T-helper 2 cell treated with Interferon-gamma antibody and Interleukin-4, amounts not matched to agents 5 μg/mL and 100 μg/mL, for 36 hours (primary cell): ENCODE results near the gene PRDM15.

Source experiments
- DNase-seq: peaks from one replicate; pipeline ENCODE4 v3.0.0; 2021; ENCODE audit warnings: low spot score
- H3K27ac Mint-ChIP-seq: one replicate; pipeline ENCODE4 v1.8.0; 2021; ENCODE audit warnings: mild to moderate bottlenecking, mixed read lengths
- H3K27me3 Mint-ChIP-seq: one replicate; pipeline ENCODE4 v1.8.0; 2021; ENCODE audit warnings: low read depth, mixed read lengths
- H3K36me3 Mint-ChIP-seq: one replicate; pipeline ENCODE4 v1.8.0; 2021; ENCODE audit warnings: low read depth, mixed read lengths
- H3K4me1 Mint-ChIP-seq: one replicate; pipeline ENCODE4 v1.8.0; 2021; ENCODE audit warnings: low read depth, mixed read lengths
- H3K4me3 Mint-ChIP-seq: one replicate; pipeline ENCODE4 v1.8.0; 2022; ENCODE audit warnings: mild to moderate bottlenecking, moderate library complexity, mixed read lengths
- H3K9me3 Mint-ChIP-seq: one replicate; pipeline ENCODE4 v1.8.0; 2021; ENCODE audit warnings: mixed read lengths

Gene PRDM15

DNA sequence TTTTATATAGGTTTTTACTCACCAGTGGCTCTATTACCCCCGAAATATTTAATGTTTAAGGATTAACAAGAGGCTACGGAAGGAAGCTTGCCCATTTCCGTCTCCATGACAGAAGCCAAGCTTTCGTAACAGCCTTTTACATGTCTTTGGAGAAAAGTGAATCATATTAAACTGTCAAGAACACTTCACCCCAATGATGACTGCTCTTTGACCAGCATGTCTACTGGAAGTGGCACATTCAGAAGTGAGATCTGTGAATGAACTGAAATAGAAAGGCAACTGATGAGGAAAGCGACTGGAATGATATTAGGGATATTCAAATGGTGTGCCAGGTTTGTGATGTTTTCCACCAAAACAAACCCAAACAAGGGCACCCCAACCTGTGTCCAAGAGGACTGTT, 8.5 kb upstream of the PRDM15 start:
- no peak overlapping the region for H3K27ac Mint-ChIP-seq
- no peaks in the 10 kb centered on the region for H3K9me3 Mint-ChIP-seq
- H3K4me3 Mint-ChIP-seq, result no peak overlapping the region
- H3K4me1 Mint-ChIP-seq, result no peaks in the 10 kb centered on the region
- DNase-seq, result no peak
- peaks cover 2% of the 10 kb centered on the region for H3K36me3 Mint-ChIP-seq
- H3K27me3 Mint-ChIP-seq, result no peaks in the 10 kb centered on the region

DNA sequence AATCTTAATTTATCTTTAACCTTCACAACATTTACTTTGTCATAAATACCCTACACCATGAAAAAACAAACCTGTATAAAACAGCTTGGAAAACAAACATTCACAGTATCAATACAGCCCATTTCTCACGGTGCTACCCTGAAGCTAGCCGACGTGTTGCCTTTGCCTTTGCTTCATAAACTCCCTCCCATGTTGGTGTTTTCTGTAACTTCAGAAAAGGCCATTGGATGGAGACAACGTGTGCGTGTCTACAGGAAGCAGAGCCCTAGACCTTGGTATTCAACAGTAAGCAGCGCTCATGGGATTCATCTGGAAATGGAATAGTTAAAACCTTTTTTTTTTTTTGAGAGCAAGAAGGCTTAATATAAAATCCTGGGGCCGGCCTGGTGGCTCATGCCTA, 7.2 kb upstream of the PRDM15 start:
- DNase-seq, result no peak
- Mint-ChIP-seq H3K36me3 (peaks cover 2% of the 10 kb centered on the region), H3K4me3 (no peak overlapping the region), H3K9me3 (no peaks in the 10 kb centered on the region), H3K4me1 (no peaks in the 10 kb centered on the region), H3K27ac (no peak overlapping the region), H3K27me3 (no peaks in the 10 kb centered on the region)

DNA sequence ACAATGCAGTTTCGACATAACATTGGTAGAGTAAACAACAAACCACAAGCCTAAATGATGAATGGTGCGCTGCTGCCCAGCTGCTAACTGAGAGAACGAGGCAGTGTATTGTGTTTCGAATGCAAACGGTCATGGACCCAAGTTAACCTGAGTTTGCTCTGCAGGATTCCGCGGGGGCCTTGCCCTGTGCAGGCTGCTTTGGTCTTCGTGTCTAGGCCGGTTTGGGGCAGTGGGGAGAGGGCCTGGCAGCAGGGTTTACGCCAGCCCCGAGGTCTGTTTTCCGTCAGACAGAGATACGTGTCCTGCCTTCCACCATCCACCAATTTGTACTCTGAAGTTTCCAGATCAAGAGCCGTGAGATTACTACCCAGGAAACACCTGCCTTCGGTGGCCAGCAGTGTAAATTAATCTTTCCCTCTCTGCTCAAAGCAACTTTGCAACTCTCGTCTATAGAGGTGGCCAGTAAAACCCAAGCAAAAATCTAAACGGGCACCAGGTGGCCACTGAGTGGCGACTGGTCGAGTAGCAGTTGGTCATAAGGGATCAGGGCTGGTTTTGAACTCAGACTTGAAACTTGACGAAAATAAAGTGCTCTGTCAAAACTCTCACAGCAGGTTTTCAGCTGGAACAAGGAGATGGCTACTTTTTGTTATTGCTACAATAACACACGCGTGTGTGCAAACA, 6.3 kb upstream of the PRDM15 start:
- peaks cover 2% of the 10 kb centered on the region for H3K36me3 Mint-ChIP-seq
- H3K27me3 Mint-ChIP-seq, result no peaks in the 10 kb centered on the region
- DNase-seq, result no peak
- H3K9me3 Mint-ChIP-seq, result no peaks in the 10 kb centered on the region
- H3K27ac Mint-ChIP-seq, result no peak overlapping the region
- H3K4me3 Mint-ChIP-seq, result no peak overlapping the region
- H3K4me1 Mint-ChIP-seq, result no peaks in the 10 kb centered on the region

DNA sequence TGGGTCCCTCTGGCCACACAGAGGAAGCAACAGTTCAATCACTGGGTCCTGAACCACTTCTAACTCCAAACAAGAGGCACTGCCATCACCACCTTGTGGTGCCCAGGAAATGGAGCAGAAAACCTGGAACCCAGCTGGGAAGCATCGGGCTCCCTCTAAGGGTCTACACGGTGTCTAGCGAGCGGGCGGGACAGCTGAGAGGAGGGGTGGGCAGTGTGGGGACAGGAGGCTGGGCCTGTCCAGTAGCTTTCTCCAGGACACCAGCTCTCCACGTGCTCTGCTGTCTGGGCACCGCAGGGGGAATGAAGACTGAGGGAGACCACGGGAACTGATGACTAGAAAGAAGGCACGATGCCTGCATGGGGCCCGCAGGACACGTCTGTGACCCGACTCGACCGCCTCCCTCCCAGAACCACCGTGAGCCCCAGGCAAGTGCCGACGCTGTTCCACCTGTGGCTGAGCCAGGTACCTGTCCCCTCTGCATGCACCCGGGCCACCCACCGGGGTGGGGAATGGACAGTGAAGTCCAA, 5.4 kb upstream of the PRDM15 start:
- H3K36me3 Mint-ChIP-seq, result peaks cover 2% of the 10 kb centered on the region
- no peaks in the 10 kb centered on the region for H3K9me3 Mint-ChIP-seq
- DNase-seq, result no peak
- no peaks in the 10 kb centered on the region for H3K27me3 Mint-ChIP-seq
- H3K4me1 Mint-ChIP-seq, result peaks cover 2% of the 10 kb centered on the region
- no peak overlapping the region for H3K27ac Mint-ChIP-seq
- H3K4me3 Mint-ChIP-seq, result no peak overlapping the region

DNA sequence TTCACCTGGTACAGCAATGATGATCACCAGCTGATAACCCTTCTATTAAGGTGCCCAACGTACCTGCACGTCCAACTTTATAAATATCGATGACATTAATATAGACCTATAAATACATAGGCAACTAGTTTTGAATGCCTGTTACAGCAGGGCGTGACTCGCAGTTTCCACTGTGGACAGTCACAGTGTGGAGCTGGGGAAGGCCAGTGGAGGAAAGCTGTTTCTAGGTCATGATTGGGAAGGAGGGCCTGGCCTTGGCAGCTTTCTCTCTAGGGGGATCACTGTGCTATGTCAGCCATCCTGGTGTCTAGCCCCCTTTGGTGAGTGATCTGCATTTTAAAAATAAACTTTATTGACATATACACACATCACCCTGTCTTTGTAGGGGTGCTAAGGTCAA, 4.4 kb upstream of the PRDM15 start:
- no peaks in the 10 kb centered on the region for H3K36me3 Mint-ChIP-seq
- H3K4me1 Mint-ChIP-seq, result peaks cover 2% of the 10 kb centered on the region
- no peaks in the 10 kb centered on the region for H3K27me3 Mint-ChIP-seq
- no peak for DNase-seq
- no peaks in the 10 kb centered on the region for H3K9me3 Mint-ChIP-seq
- no peak overlapping the region for H3K4me3 Mint-ChIP-seq
- H3K27ac Mint-ChIP-seq, result no peak overlapping the region

DNA sequence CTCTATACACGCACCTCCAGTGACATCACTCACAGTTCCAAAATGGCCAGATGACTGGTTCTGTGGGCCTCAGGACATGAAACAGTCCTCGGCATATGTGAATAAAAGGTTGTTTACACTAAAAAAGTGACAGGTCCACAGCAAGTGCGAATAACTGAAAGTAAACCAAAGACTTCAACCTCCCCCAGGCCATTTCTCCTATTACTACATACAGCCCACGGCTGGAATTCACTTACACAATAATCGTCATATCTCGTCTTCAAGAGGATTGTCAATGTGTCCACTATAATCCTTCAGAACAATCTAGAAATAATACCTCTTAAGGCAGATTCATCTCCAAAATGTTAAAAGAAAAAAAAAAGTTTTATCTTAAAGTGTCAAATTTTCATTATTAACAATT, 1.9 kb upstream of the PRDM15 start:
- no peak for DNase-seq
- peak overlapping the region; percentile 23 for H3K27ac Mint-ChIP-seq
- no peaks in the 10 kb centered on the region for H3K9me3 Mint-ChIP-seq
- H3K36me3 Mint-ChIP-seq, result no peaks in the 10 kb centered on the region
- H3K4me1 Mint-ChIP-seq, result peaks cover 13% of the 10 kb centered on the region
- no peaks in the 10 kb centered on the region for H3K27me3 Mint-ChIP-seq
- peak overlapping the region; percentile 30 for H3K4me3 Mint-ChIP-seq

DNA sequence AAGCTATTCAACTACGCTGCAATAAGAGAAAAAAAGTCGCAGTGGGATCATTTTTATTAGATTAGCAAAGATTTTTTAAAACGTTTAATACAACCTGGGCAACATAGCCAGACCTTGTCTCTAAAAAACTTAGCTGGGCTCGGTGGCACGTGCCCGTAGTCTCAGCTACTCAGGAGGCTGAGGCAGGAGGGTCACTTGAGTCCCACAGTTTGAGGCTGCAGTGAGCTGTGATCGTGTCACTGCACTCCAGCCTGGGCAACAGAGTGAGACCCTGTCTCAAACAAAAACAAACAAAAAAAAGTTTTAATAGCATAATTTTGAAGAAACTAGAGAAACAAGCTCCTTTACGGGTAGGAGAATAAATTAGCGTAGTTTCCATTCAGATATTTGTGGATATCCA, 1.0 kb upstream of the PRDM15 start:
- H3K4me1 Mint-ChIP-seq, result peaks cover 13% of the 10 kb centered on the region
- DNase-seq, result no peak
- H3K9me3 Mint-ChIP-seq, result no peaks in the 10 kb centered on the region
- H3K4me3 Mint-ChIP-seq, result peak overlapping the region; percentile 86
- H3K27me3 Mint-ChIP-seq, result no peaks in the 10 kb centered on the region
- no peaks in the 10 kb centered on the region for H3K36me3 Mint-ChIP-seq
- H3K27ac Mint-ChIP-seq, result no peak overlapping the region

DNA sequence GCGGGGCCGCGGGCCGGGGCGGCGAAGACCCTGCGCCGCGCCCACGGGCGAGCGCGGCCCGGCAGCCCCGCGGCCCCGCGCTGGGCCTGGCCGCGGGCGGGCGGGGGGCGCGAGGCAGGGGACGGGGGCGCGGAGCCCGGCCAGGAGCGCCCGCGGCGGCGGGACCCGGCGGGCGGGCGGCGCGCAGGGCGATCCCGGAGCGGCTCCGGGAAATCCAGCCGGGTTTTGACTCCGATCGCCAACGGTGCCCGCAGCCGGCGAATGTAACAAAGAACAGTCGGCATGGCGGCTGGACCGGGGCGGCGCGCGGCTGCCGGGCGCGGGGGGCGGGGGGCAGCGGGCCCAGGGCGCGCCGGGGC, 334 bp downstream of the PRDM15 start:
- Mint-ChIP-seq H3K4me1 (peaks cover 13% of the 10 kb centered on the region), H3K27ac (no peak overlapping the region), H3K9me3 (no peaks in the 10 kb centered on the region), H3K4me3 (no peak overlapping the region), H3K27me3 (no peaks in the 10 kb centered on the region), H3K36me3 (no peaks in the 10 kb centered on the region)
- DNase-seq, result peak; percentile 74

DNA sequence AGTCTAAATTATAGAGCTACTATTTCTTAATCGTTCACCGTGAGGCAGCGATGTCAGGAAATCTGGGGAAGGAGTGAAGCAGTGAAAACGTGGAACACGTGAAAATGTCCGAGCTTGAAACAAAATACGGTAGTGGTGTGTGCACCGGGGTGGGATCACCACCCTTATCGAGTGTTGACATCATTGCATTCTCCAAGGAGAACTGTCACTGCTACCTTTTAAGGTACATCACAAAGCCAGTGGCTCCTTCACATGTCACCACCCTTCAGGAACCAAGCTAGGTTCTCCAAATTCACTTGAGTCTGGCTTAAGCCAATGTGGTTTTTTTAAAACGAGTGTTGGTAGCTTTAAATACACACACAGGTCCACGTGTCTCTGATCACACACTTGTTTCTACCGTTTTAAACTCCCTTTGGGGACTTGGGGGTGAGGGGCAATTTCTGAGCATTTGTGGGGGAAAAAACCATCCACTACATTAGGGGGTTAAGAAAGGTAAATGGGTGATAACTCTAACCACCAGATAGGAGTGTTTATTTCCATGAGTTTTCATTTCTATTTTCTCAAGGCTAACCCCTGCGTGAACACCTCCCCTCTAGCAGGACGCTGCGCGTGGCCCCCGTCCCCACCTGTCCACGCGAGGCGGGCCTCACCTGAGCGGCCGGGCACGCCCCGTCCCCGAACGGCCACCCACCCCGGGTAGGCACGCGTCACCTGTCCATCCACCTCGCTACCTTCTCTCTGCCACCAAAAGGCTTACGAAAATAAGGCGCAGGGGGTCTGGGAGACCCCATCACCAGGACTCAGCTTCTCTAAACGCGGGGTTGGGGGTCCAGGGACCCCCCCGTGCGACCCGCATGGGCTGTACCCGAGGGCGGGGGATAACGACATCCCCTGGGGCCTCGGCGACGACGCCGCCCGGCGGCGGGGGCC, 978 bp downstream of the PRDM15 start:
- H3K27ac Mint-ChIP-seq, result peak overlapping the region; percentile 85
- no peaks in the 10 kb centered on the region for H3K27me3 Mint-ChIP-seq
- DNase-seq, result peak; percentile 15
- no peaks in the 10 kb centered on the region for H3K36me3 Mint-ChIP-seq
- H3K4me1 Mint-ChIP-seq, result peaks cover 13% of the 10 kb centered on the region
- no peaks in the 10 kb centered on the region for H3K9me3 Mint-ChIP-seq
- H3K4me3 Mint-ChIP-seq, result peak overlapping the region; percentile 87

DNA sequence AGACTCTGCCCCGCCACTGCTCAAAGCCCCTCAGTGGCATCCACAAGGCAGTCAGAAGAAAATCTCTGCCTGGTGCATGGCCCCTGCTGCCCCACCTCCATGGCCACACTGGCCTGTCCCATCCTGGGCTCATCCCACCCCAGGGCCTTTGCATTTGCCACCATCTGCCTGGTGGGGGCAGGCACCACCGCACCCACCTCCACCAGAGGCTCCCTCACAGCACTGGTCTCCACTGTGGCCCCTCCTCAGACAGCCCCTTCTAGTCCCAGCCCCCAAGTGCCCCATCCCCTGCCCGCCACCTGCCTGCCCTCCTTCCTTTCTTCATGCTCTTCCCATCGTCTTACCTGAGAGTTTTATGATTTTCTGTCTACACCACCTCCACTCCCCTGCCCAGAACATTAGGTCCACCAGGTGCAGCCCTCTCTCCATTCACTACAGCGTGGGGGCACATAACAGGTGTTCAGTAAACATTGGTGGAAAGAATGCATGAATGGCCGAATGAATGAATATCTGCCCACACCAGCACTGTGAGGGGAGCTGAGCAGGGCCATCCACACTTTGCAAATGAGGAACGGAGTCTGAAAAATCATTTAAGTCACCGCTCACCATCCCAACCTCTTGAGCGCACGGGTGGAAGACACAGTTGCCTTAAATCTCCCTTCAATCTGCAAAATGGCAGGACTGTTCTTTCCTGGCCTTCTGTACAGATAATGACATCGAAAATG, 2.1 kb downstream of the PRDM15 start:
- H3K27me3 Mint-ChIP-seq, result no peaks in the 10 kb centered on the region
- H3K9me3 Mint-ChIP-seq, result no peaks in the 10 kb centered on the region
- peaks cover 13% of the 10 kb centered on the region for H3K4me1 Mint-ChIP-seq
- no peak for DNase-seq
- no peaks in the 10 kb centered on the region for H3K36me3 Mint-ChIP-seq
- peak overlapping the region; percentile 87 for H3K4me3 Mint-ChIP-seq
- no peak overlapping the region for H3K27ac Mint-ChIP-seq

DNA sequence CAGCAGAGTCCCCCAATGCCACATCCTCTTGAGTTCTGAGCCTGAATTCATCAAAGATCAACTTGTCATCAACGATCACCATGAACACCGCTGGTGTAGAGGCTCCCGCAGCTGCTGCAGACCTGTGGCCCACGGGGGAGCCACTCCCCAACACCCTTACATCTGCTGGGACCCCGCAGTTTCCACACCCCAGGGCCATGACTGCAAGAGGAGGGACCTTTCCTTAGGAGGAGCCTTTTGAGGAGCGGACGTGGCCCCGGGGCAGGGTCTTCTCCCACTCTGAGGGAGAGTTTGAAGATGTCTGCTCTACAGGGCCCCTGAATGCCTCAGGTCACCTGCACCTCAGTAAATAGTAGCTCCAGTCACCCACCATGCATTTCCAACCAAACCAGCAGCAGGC, 2.7 kb downstream of the PRDM15 start:
- Mint-ChIP-seq H3K4me1 (peaks cover 13% of the 10 kb centered on the region), H3K36me3 (no peaks in the 10 kb centered on the region), H3K9me3 (no peaks in the 10 kb centered on the region), H3K27ac (no peak overlapping the region), H3K27me3 (no peaks in the 10 kb centered on the region), H3K4me3 (no peak overlapping the region)
- DNase-seq, result no peak

DNA sequence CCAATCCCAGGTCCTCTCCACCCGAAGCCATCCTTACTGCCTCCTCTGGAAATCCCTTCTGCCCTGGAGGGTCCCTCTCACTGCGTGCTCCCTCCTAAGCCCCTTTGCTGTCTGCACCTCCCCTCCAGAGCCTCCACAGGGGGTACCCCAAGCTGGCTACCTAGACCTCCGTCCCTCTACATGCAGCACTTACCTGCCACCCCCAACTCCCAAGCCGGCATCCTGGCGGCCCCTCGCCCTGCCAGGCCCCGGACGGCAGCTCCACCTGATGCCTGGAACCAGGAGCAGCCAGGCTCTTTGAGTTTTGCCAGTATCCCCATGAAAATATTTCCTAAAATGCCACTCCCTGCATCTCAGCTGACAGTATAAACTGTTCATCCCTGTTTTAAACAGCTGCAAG, 4.1 kb downstream of the PRDM15 start:
- no peak for DNase-seq
- H3K4me3 Mint-ChIP-seq, result no peak overlapping the region
- no peak overlapping the region for H3K27ac Mint-ChIP-seq
- no peaks in the 10 kb centered on the region for H3K36me3 Mint-ChIP-seq
- H3K4me1 Mint-ChIP-seq, result peaks cover 13% of the 10 kb centered on the region
- no peaks in the 10 kb centered on the region for H3K27me3 Mint-ChIP-seq
- H3K9me3 Mint-ChIP-seq, result no peaks in the 10 kb centered on the region

DNA sequence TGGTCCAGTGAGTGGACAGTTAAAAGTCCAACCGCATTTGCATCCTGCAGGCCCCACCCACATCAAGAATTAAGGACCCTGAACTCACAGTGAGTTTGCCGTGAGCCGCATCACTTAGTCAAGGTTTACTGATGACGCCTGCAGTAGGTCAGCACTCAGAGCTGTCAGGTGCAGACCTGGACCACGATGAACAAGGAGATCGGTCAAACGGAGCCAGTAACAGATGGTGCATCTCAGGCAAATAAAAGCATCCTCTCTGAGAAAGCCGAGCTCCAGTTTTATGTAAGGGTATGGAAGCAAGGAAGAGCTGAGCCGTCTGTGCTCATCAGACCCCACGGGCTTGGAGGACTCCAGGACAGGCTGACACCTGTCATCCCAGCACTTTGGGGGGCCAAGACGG, 4.5 kb downstream of the PRDM15 start:
- DNase-seq, result no peak
- H3K4me3 Mint-ChIP-seq, result no peak overlapping the region
- no peaks in the 10 kb centered on the region for H3K9me3 Mint-ChIP-seq
- no peaks in the 10 kb centered on the region for H3K27me3 Mint-ChIP-seq
- H3K27ac Mint-ChIP-seq, result peak overlapping the region; percentile 55
- H3K4me1 Mint-ChIP-seq, result peaks cover 10% of the 10 kb centered on the region
- no peaks in the 10 kb centered on the region for H3K36me3 Mint-ChIP-seq

DNA sequence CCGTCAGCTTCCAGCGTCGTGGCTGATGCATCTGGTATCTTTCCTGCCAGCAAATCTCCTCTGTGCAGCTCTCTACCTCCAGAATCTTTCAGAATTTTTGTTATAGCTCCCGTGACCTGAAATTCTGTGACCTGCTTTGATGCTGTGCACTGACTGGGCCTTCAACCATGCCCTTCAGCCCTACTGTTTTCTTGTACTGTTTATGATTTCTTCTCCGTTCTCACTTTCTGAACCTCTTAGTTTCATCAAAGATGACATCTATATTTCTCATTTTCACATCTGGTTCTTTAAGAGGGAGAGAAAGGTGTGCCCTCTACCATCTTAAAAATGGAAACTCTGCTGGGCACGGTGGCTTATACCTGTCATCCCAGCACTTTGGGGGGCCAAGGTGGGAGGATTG, 5.7 kb downstream of the PRDM15 start:
- H3K9me3 Mint-ChIP-seq, result no peaks in the 10 kb centered on the region
- DNase-seq, result no peak
- H3K36me3 Mint-ChIP-seq, result no peaks in the 10 kb centered on the region
- H3K4me3 Mint-ChIP-seq, result no peak overlapping the region
- H3K4me1 Mint-ChIP-seq, result peaks cover 10% of the 10 kb centered on the region
- no peaks in the 10 kb centered on the region for H3K27me3 Mint-ChIP-seq
- H3K27ac Mint-ChIP-seq, result no peak overlapping the region
